GM23338 (cell line): ENCODE results near the gene CIT. TPM values are rescaled to one million over a fixed set of nuclear protein-coding genes. Genes with fewer than 3 reads are reported as not detected.

Experiments
- ATAC-seq: fragments of 200-7000 bp; cut with Tn5 transposase; 3 replicates; pipeline ENCODE4 v1.9.1; 2020
- DNase-seq: peaks from one replicate; pipeline ENCODE4 v3.0.0-alpha.2; 2015; ENCODE audit warnings: low spot score
- H2AFZ ChIP-seq: fragments of 200-600 bp; sonication (generic); 2 replicates; pipeline ENCODE4 v1.8.0; 2016; ENCODE audit warnings: antibody characterized with exemption, mild to moderate bottlenecking, moderate library complexity
- H3F3A ChIP-seq: fragments of 200-600 bp; sonication (generic); replicated peaks from 2 replicates; pipeline ENCODE4 v1.8.0; 2017; ENCODE audit warnings: antibody characterized with exemption, mixed run types, low read depth
- H3K27ac ChIP-seq: fragments of 200-600 bp; sonication (generic); 2 replicates; pipeline ENCODE4 v1.6.1; 2016; ENCODE audit warnings: low read depth
- H3K27me3 ChIP-seq: fragments of 200-600 bp; sonication (generic); 2 replicates; pipeline ENCODE4 v1.8.0; 2016; ENCODE audit warnings: mild to moderate bottlenecking, mixed run types, moderate library complexity; ENCODE audit not compliant: insufficient read depth
- H3K36me3 ChIP-seq: fragments of 200-600 bp; sonication (generic); 2 replicates; pipeline ENCODE4 v1.8.0; 2016; ENCODE audit warnings: mild to moderate bottlenecking; ENCODE audit not compliant: insufficient read depth
- H3K4me1 ChIP-seq: fragments of 200-600 bp; sonication (generic); 2 replicates; pipeline ENCODE4 v1.8.0; 2016; ENCODE audit warnings: mild to moderate bottlenecking, moderate library complexity; ENCODE audit not compliant: insufficient read depth
- H3K4me2 ChIP-seq: fragments of 200-600 bp; sonication (generic); 2 replicates; pipeline ENCODE4 v1.7.1; 2017; ENCODE audit warnings: mixed run types
- H3K4me3 ChIP-seq: fragments of 200-600 bp; sonication (generic); 2 replicates; pipeline ENCODE4 v1.6.1; 2016; ENCODE audit warnings: mixed run types
- H3K79me2 ChIP-seq: fragments of 200-600 bp; sonication (generic); replicated peaks from 2 replicates; pipeline ENCODE4 v1.8.0; 2017; ENCODE audit warnings: mild to moderate bottlenecking; ENCODE audit not compliant: insufficient read depth
- H3K9me2 ChIP-seq: fragments of 200-600 bp; sonication (generic); 2 replicates; pipeline ENCODE4 v1.8.0; 2017; ENCODE audit not compliant: insufficient read depth
- H4K20me1 ChIP-seq: fragments of 200-600 bp; sonication (generic); replicated peaks from 2 replicates; pipeline ENCODE4 v1.8.0; 2017; ENCODE audit warnings: mild to moderate bottlenecking; ENCODE audit not compliant: insufficient read depth
- H3K27ac Mint-ChIP-seq: 2 replicates; pipeline ENCODE4 v1.8.0; 2020; ENCODE audit warnings: inconsistent platforms, mild to moderate bottlenecking, moderate library complexity, mixed read lengths
- H3K27me3 Mint-ChIP-seq: 3 replicates; pipeline ENCODE4 v1.8.0; 2022; ENCODE audit warnings: low read depth, mild to moderate bottlenecking, moderate library complexity, mixed read lengths, inconsistent platforms; ENCODE audit not compliant: insufficient read depth, poor library complexity
- H3K36me3 Mint-ChIP-seq: 3 replicates; pipeline ENCODE4 v1.8.0; 2021; ENCODE audit warnings: low read depth, mild to moderate bottlenecking, inconsistent platforms, moderate library complexity, mixed read lengths
- H3K4me1 Mint-ChIP-seq: 3 replicates; pipeline ENCODE4 v1.8.0; 2020; ENCODE audit warnings: mild to moderate bottlenecking, inconsistent platforms, mixed read lengths
- H3K4me3 Mint-ChIP-seq: 3 replicates; pipeline ENCODE4 v1.8.0; 2021; ENCODE audit warnings: moderate library complexity, mild to moderate bottlenecking, inconsistent platforms, mixed read lengths
- H3K9me3 Mint-ChIP-seq: 3 replicates; pipeline ENCODE4 v1.8.0; 2020; ENCODE audit warnings: moderate library complexity, mild to moderate bottlenecking, inconsistent platforms, mixed read lengths
- CREB1 ChIP-seq: fragments of 250-450 bp; sonication (Bioruptor Pico); IDR thresholded peaks from 2 replicates; pipeline ENCODE4 v1.5.0; 2020; ENCODE audit warnings: low read depth, mild to moderate bottlenecking, moderate library complexity
- CTCF ChIP-seq, 2 experiments: fragments of 200-600 bp in 1 of 2; sonication (generic) in 1 of 2; conservative IDR thresholded peaks; 2 replicates each; pipeline versions ENCODE4 v1.5.1 to v1.6.1; 2016 to 2017; ENCODE audit warnings: antibody characterized with exemption in 2 of 2, low read depth in 2 of 2, mild to moderate bottlenecking in 2 of 2, moderate library complexity in 1 of 2
- ETS1 ChIP-seq: IDR thresholded peaks from 2 replicates; pipeline ENCODE4 v1.6.1; 2016; ENCODE audit warnings: antibody characterized with exemption
- EZH2 ChIP-seq: fragments of 200-600 bp; sonication (generic); IDR thresholded peaks from one replicate; pipeline ENCODE4 v1.8.0; 2017; ENCODE audit warnings: antibody characterized with exemption, mild to moderate bottlenecking, low read depth; ENCODE audit not compliant: unreplicated experiment
- EZH2phosphoT487 ChIP-seq: fragments of 200-600 bp; sonication (generic); IDR thresholded peaks from one replicate; pipeline ENCODE4 v1.8.1; 2018; ENCODE audit warnings: antibody characterized with exemption; ENCODE audit not compliant: unreplicated experiment
- JUNB ChIP-seq: IDR thresholded peaks from one replicate; pipeline ENCODE4 v1.6.1; 2016; ENCODE audit warnings: antibody characterized with exemption; ENCODE audit not compliant: unreplicated experiment
- NANOG ChIP-seq: IDR thresholded peaks from 2 replicates; pipeline ENCODE4 v1.6.1; 2016; ENCODE audit warnings: antibody characterized with exemption, borderline replicate concordance
- POLR2AphosphoS5 ChIP-seq: IDR thresholded peaks from 2 replicates; pipeline ENCODE4 v1.6.1; 2016; ENCODE audit warnings: antibody characterized with exemption, low read depth
- REST ChIP-seq: IDR thresholded peaks from one replicate; pipeline ENCODE4 v1.6.1; 2018; ENCODE audit warnings: antibody characterized with exemption; ENCODE audit not compliant: unreplicated experiment
- STAT1 ChIP-seq: IDR thresholded peaks from one replicate; pipeline ENCODE4 v1.6.1; 2016; ENCODE audit warnings: antibody characterized with exemption; ENCODE audit not compliant: unreplicated experiment
- ZNF114 ChIP-seq: fragments of 250-450 bp; sonication (Bioruptor Pico); IDR thresholded peaks from 2 replicates; pipeline ENCODE4 v1.5.0; 2020; ENCODE audit warnings: mild to moderate bottlenecking, moderate library complexity
- ZNF331 ChIP-seq: fragments of 250-450 bp; sonication (Bioruptor Pico); IDR thresholded peaks from 2 replicates; pipeline ENCODE4 v1.5.0; 2020; ENCODE audit warnings: low read depth, mild to moderate bottlenecking, moderate library complexity
- ZNF462 ChIP-seq: fragments of 250-450 bp; sonication (Bioruptor Pico); IDR thresholded peaks from 2 replicates; pipeline ENCODE4 v1.5.0; 2020; ENCODE audit warnings: mild to moderate bottlenecking, moderate library complexity
- polyA plus RNA-seq: library from polyadenylated mRNA; unstranded; fragments of >200 nt; fragmentation: Nextera tagmentation; extraction: Ambion mirVana; gene quantifications from 2 replicates; pipeline ENCODE4 v1.2.1, GENCODE V29; 2016
- total RNA-seq: library from RNA; depleted of rRNA; stranded (reverse); fragments of >200 nt; shearing (Covaris generic); gene quantifications from 2 replicates; pipeline ENCODE4 v1.2.3, GENCODE V29; 2014

CIT gene
- total and polyA plus RNA-seq, 2 experiments from 2014 or later = 9.7 to 47.8 TPM

GRCh38 chr12:119911182-119911581, 34.1 kb upstream of the CIT start:
- no peak for DNase-seq
- no peaks in the 10 kb centered on the region for H3K27me3 ChIP-seq
- no peak overlapping the region for H2AFZ ChIP-seq
- H3K4me3 ChIP-seq = no peak overlapping the region
- H3K4me3 Mint-ChIP-seq = no peak overlapping the region
- TF ChIP-seq CTCF (conservative IDR thresholded peaks at IDR 0.05; ENCODE audit: low read depth in 2 of 2) = no peak
- TF ChIP-seq REST = no peak
- TF ChIP-seq JUNB = no peak
- TF ChIP-seq CREB1 (CRISPR knock-in tag) = no peak
- TF ChIP-seq ETS1 = no peak
- no peak for TF ChIP-seq ZNF114 (CRISPR knock-in tag)
- TF ChIP-seq POLR2AphosphoS5 = no peak
- no peak for TF ChIP-seq STAT1
- no peak for TF ChIP-seq NANOG
- TF ChIP-seq EZH2 = no peak
- TF ChIP-seq EZH2phosphoT487 = no peak
- TF ChIP-seq ZNF462 (CRISPR knock-in tag) = no peak
- no peak for TF ChIP-seq ZNF331 (CRISPR knock-in tag)
- H3K27ac ChIP-seq = no peak overlapping the region
- no peaks in the 10 kb centered on the region for H3K36me3 ChIP-seq
- no peak overlapping the region for H3K27ac Mint-ChIP-seq
- 0 out of 3 replicates have a peak, but pooled peaks cover 2% of the 10 kb centered on the region for H3K9me3 Mint-ChIP-seq
- H3K4me1 ChIP-seq = no peaks in the 10 kb centered on the region
- no peaks in the 10 kb centered on the region for H3K36me3 Mint-ChIP-seq
- H3K9me2 ChIP-seq = no peaks in the 10 kb centered on the region
- ATAC-seq = no peak
- H3K27me3 Mint-ChIP-seq = peaks cover 5% of the 10 kb centered on the region
- no peaks in the 10 kb centered on the region for H3K79me2 ChIP-seq
- H3F3A ChIP-seq = no peaks in the 10 kb centered on the region
- no peaks in the 10 kb centered on the region for H4K20me1 ChIP-seq
- no peak overlapping the region for H3K4me2 ChIP-seq
- 0 out of 3 replicates have a peak, but pooled peaks cover 3% of the 10 kb centered on the region for H3K4me1 Mint-ChIP-seq
